Measurements from ENCODE around the gene CD37.
A peak's percentile ranks its signal among the peaks of the same experiment; 100 is the strongest.
"Not testable (repeated sequence)": the region's sequence is repeated elsewhere in the genome, so short reads cannot be mapped to it uniquely, and the experiment has no call there.

The CD37 gene

GRCh38 chr19:49348305-49349189, 13.3 kb downstream of the CD37 start:
- DNase-seq = no peak

GRCh38 chr19:49349567-49349966, 14.4 kb downstream of the CD37 start:
- DNase-seq = no peak

- DNase-seq = no peak
These were observed 20.7 kb downstream of the CD37 start for GRCh38 chr19:49355909-49356353.

- no peak for DNase-seq
These were observed 21.2 kb downstream of the CD37 start for GRCh38 chr19:49356382-49356781.

- DNase-seq = no peak
These were observed 22.0 kb downstream of the CD37 start for GRCh38 chr19:49357186-49357585.

- no peak for DNase-seq
These were observed 24.9 kb downstream of the CD37 start for GRCh38 chr19:49359851-49360820.

- DNase-seq = no peak
These were observed 26.3 kb downstream of the CD37 start for GRCh38 chr19:49361438-49362047.

- DNase-seq = no peak
These were observed 27.1 kb downstream of the CD37 start, which contains the start of gene TEAD2 for GRCh38 chr19:49362048-49362928. TSS of gene TEAD2 (minus strand) at chr19:49362416. CDS start at chr19:49360075, 2,341 bp downstream.

GRCh38 chr19:49362929-49363267, 27.7 kb downstream of the CD37 start:
- DNase-seq = no peak

GRCh38 chr19:49363268-49364082, 28.3 kb downstream of the CD37 start, which contains the start of gene DKKL1:
TSS of gene DKKL1 (plus strand) at chr19:49363877. CDS start at chr19:49363999, 122 bp downstream.
- peak; percentile 95 for DNase-seq

- DNase-seq = no peak
These were observed 29.0 kb downstream of the CD37 start for GRCh38 chr19:49364083-49364737.

- no peak for DNase-seq
These were observed 30.9 kb downstream of the CD37 start for GRCh38 chr19:49366110-49366509.

- DNase-seq = no peak
These were observed 33.6 kb downstream of the CD37 start for GRCh38 chr19:49368711-49369358.

- DNase-seq = no peak
These were observed 36.0 kb downstream of the CD37 start for GRCh38 chr19:49371184-49371583.

- not testable (repeated sequence) for DNase-seq
These were observed 38.0 kb downstream of the CD37 start for GRCh38 chr19:49373174-49373573.

- DNase-seq = no peak
These were observed 39.6 kb downstream of the CD37 start for GRCh38 chr19:49374665-49375434.

- DNase-seq = no peak
These were observed 43.3 kb downstream of the CD37 start for GRCh38 chr19:49378512-49378911.

- no peak for DNase-seq
These were observed 45.2 kb downstream of the CD37 start for GRCh38 chr19:49380391-49380790.

GRCh38 chr19:49382639-49383038, 47.4 kb downstream of the CD37 start:
- DNase-seq = no peak
